IMR-90 (cell line): ENCODE results near the gene ACAP2. TPM values are rescaled to one million over a fixed set of nuclear protein-coding genes. Genes with fewer than 3 reads are reported as not detected.

ENCODE experiments used
- ATAC-seq: fragments of 200-7000 bp; cut with Tn5 transposase; 2 replicates; pipeline ENCODE4 v1.9.1; 2020; ENCODE audit warnings: low read depth, mild to moderate bottlenecking, moderate library complexity
- BruUV-seq: library from RNA; stranded (reverse); fragments of 400-500 nt; replicated peaks from 2 replicates; lab custom pipeline; 2021; lab: Mats Ljungman, UMichigan
- CTCF ChIA-PET: fragments of 300-600 bp; formaldehyde crosslinking; extraction: SDS; loops from one replicate; lab custom pipeline; 2021; ENCODE audit warnings: antibody characterized with exemption; lab: Yijun Ruan, JAX
- POLR2A ChIA-PET: fragments of 300-600 bp; sonication (Branson Sonifier 250); formaldehyde crosslinking; loops from one replicate; lab custom pipeline; 2022; ENCODE audit warnings: antibody characterized with exemption; ENCODE audit not compliant: unreplicated experiment; lab: Charles Lee
- DNase-seq: peaks from one replicate; pipeline ENCODE4 v3.0.0; 2013
- H2AFZ ChIP-seq: replicated peaks from 2 replicates; pipeline ENCODE3; 2013; ENCODE audit warnings: low read length, mild to moderate bottlenecking; ENCODE audit not compliant: poor library complexity
- H2AK5ac ChIP-seq: 2 replicates; pipeline ENCODE4 v1.6.1; 2013; ENCODE audit warnings: low read depth, low read length, inconsistent platforms
- H2AK9ac ChIP-seq: replicated peaks from 2 replicates; pipeline ENCODE3; 2013; ENCODE audit warnings: mild to moderate bottlenecking, low read depth, low read length, moderate library complexity; ENCODE audit not compliant: poor library complexity
- H2BK120ac ChIP-seq: 2 replicates; pipeline ENCODE4 v1.6.1; 2013; ENCODE audit warnings: low read depth, low read length, inconsistent platforms
- H2BK15ac ChIP-seq: 3 replicates; pipeline ENCODE4 v1.6.1; 2013; ENCODE audit warnings: low read depth, low read length, inconsistent platforms
- H2BK20ac ChIP-seq: 2 replicates; pipeline ENCODE4 v1.6.1; 2013; ENCODE audit warnings: low read depth, mild to moderate bottlenecking, inconsistent platforms, low read length, moderate library complexity
- H2BK5ac ChIP-seq: 2 replicates; pipeline ENCODE4 v1.6.1; 2013; ENCODE audit warnings: mild to moderate bottlenecking, low read depth, low read length, inconsistent platforms; ENCODE audit not compliant: poor library complexity, severe bottlenecking
- H3K14ac ChIP-seq: replicated peaks from 2 replicates; pipeline ENCODE4 v1.6.1; 2013; ENCODE audit warnings: low read depth, low read length, inconsistent platforms
- H3K18ac ChIP-seq: 2 replicates; pipeline ENCODE4 v1.6.1; 2013; ENCODE audit warnings: low read depth, low read length, control low read depth
- H3K23ac ChIP-seq: 2 replicates; pipeline ENCODE4 v1.6.1; 2013; ENCODE audit warnings: low read depth, low read length, inconsistent platforms
- H3K27ac ChIP-seq: 2 replicates; pipeline ENCODE4 v1.5.1; 2013; ENCODE audit warnings: mild to moderate bottlenecking, control low read depth, low read length; ENCODE audit not compliant: insufficient read depth
- H3K27me3 ChIP-seq: 2 replicates; pipeline ENCODE4 v1.6.1; 2013; ENCODE audit warnings: low read length; ENCODE audit not compliant: control insufficient read depth, insufficient read depth
- H3K36me3 ChIP-seq: 2 replicates; pipeline ENCODE4 v1.6.1; 2013; ENCODE audit warnings: low read length, mixed read lengths; ENCODE audit not compliant: control insufficient read depth, insufficient read depth
- H3K4ac ChIP-seq: 2 replicates; pipeline ENCODE4 v1.6.1; 2013; ENCODE audit warnings: low read depth, low read length, inconsistent platforms
- H3K4me1 ChIP-seq: 2 replicates; pipeline ENCODE4 v1.6.1; 2013; ENCODE audit warnings: low read length, mixed read lengths; ENCODE audit not compliant: control insufficient read depth, insufficient read depth
- H3K4me2 ChIP-seq: 2 replicates; pipeline ENCODE4 v1.6.1; 2013; ENCODE audit warnings: low read depth, mild to moderate bottlenecking, control low read depth, low read length, moderate library complexity
- H3K4me3 ChIP-seq: 2 replicates; pipeline ENCODE4 v1.5.1; 2013; ENCODE audit warnings: low read depth, mild to moderate bottlenecking, control low read depth, low read length, moderate library complexity; ENCODE audit not compliant: insufficient read depth
- H3K56ac ChIP-seq: 2 replicates; pipeline ENCODE4 v1.6.1; 2013; ENCODE audit warnings: low read length, inconsistent platforms; ENCODE audit not compliant: insufficient read depth; ENCODE audit errors: extremely low read depth
- H3K79me1 ChIP-seq, 2 experiments: 2 replicates each; pipeline ENCODE4 v1.6.1; 2013; ENCODE audit warnings: low read length in 2 of 2, inconsistent platforms in 1 of 2, low read depth in 1 of 2
- H3K9ac ChIP-seq: 2 replicates; pipeline ENCODE4 v1.6.1; 2013; ENCODE audit warnings: low read depth, low read length, control low read depth
- H3K9me1 ChIP-seq: 2 replicates; pipeline ENCODE4 v1.6.1; 2013; ENCODE audit warnings: low read length, inconsistent platforms; ENCODE audit not compliant: insufficient read depth
- H3K9me3 ChIP-seq: 2 replicates; pipeline ENCODE4 v1.6.1; 2013; ENCODE audit warnings: low read length; ENCODE audit not compliant: control insufficient read depth, insufficient read depth
- H4K20me1 ChIP-seq: 2 replicates; pipeline ENCODE4 v1.6.1; 2013; ENCODE audit warnings: low read length, inconsistent platforms; ENCODE audit not compliant: insufficient read depth
- H4K5ac ChIP-seq: 2 replicates; pipeline ENCODE4 v1.6.1; 2013; ENCODE audit warnings: mild to moderate bottlenecking, low read depth, low read length, control low read depth
- H4K8ac ChIP-seq, 2 experiments: 2 replicates each; pipeline ENCODE4 v1.6.1; 2013; ENCODE audit warnings: low read depth in 2 of 2, low read length in 2 of 2, control low read depth in 1 of 2, inconsistent platforms in 1 of 2
- H4K91ac ChIP-seq: 2 replicates; pipeline ENCODE4 v1.6.1; 2013; ENCODE audit warnings: low read depth, low read length, inconsistent platforms; ENCODE audit not compliant: insufficient read depth
- BHLHE40 ChIP-seq: fragments of 150-350 bp; IDR thresholded peaks from 2 replicates; pipeline ENCODE4 v1.6.1; 2016; ENCODE audit warnings: mild to moderate bottlenecking, low read depth, low read length
- FOS ChIP-seq: fragments of 150-350 bp; IDR thresholded peaks from 2 replicates; pipeline ENCODE4 v1.6.1; 2016; ENCODE audit warnings: low read depth, low read length
- MAFK ChIP-seq: IDR thresholded peaks from 2 replicates; pipeline ENCODE4 v1.6.1; 2012; ENCODE audit warnings: low read depth, low read length, improper control_type of control experiment
- MXI1 ChIP-seq: IDR thresholded peaks from 2 replicates; pipeline ENCODE4 v1.6.1; 2012; ENCODE audit warnings: low read depth, mild to moderate bottlenecking, low read length, moderate library complexity, borderline replicate concordance
- RAD21 ChIP-seq: IDR thresholded peaks from 2 replicates; pipeline ENCODE4 v1.6.1; 2012; ENCODE audit warnings: low read length, improper control_type of control experiment
- RFX5 ChIP-seq: IDR thresholded peaks from 2 replicates; pipeline ENCODE4 v1.8.0; 2012; ENCODE audit warnings: low read depth, mild to moderate bottlenecking, low read length, moderate library complexity
- SMC3 ChIP-seq: fragments of 150-350 bp; IDR thresholded peaks from 2 replicates; pipeline ENCODE4 v1.6.1; 2016; ENCODE audit warnings: low read depth, mild to moderate bottlenecking, antibody characterized with exemption, low read length, moderate library complexity
- WGBS, 2 experiments: methylation state at CpG; one replicate each; pipeline versions ENCODE4 v1.1.5 to v1.1.7; 2013; ENCODE audit warnings: missing lambda C conversion rate in 2 of 2; ENCODE audit not compliant: insufficient read length in 1 of 2; ENCODE audit errors: extremely low coverage in 2 of 2; 5-methylcytosine and 5-hydroxymethylcytosine counted together
- dilution Hi-C: fragments of 300-500 bp; cut with HindIII; formaldehyde crosslinking; loops from one replicate; pipeline ENCODE4 v1.14.3; 2018; ENCODE audit warnings: low sequenced_read_pairs; ENCODE audit not compliant: unreplicated experiment
- in situ Hi-C: fragments of 300-500 bp; cut with MboI; formaldehyde crosslinking; loops from 3 replicates; pipeline ENCODE4 v1.14.3; 2019; ENCODE audit warnings: low sequenced_read_pairs, inconsistent platforms, mixed read lengths
- intact Hi-C: fragments of 100-400 bp; cut with micrococcal nuclease; formaldehyde crosslinking; loops from 2 replicates; pipeline ENCODE4 v1.10.0; 2022
- polyA plus RNA-seq, 3 experiments: library from polyadenylated mRNA; depleted of rRNA; stranded (reverse); fragments of >200 nt; gene quantifications; 2 replicates each; pipeline ENCODE4 v1.2.3, GENCODE V29; 2012; ENCODE audit warnings: low replicate concordance in 1 of 3
- total RNA-seq: library from RNA; depleted of rRNA; stranded (reverse); fragments of >200 nt; gene quantifications from 2 replicates; pipeline ENCODE4 v1.2.3, GENCODE V29; 2012
- TF ChIP-seq, protein P1 (sequence below): fragments of 150-350 bp; IDR thresholded peaks from 2 replicates; pipeline ENCODE4 v1.6.1; 2016; ENCODE audit warnings: low read depth, mild to moderate bottlenecking, low read length, moderate library complexity, borderline replicate concordance
- TF ChIP-seq, protein P2 (sequence below): fragments of 150-350 bp; IDR thresholded peaks from 2 replicates; pipeline ENCODE4 v1.6.1; 2017; ENCODE audit warnings: mild to moderate bottlenecking, antibody characterized with exemption, low read length, low read depth

ACAP2 gene
- total and polyA plus RNA-seq, 2 of the 4 experiments (the other 2 are of a cell fraction) = 11.9 to 35.1 TPM

DNA sequence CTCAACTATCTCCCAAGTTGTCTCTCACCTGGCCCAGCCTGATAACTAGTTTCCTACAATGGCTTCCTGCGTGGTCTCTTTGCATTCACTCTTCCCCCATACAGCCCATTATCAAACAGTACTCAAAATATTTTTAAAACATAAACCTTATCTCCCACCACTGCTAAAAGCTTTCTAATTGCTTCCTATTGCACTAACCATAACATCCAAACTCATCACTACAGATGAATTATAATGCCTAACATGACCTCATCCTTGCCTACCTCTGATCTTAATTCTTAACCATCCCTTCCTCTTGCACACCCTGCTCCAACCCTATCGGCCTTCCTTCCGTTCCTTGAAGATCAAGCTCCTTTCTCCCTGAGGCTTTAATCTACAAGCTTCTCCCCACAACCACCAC, 17.0 kb downstream of the ACAP2 start:
- in situ Hi-C loops (loop anchor here (10.0 kb wide), 1 partner anchor 131 kb away; no protein-coding TSS in a partner anchor), dilution Hi-C loops (no loop called here), intact Hi-C loops (no loop called here)
- Histone ChIP-seq H3K9me1 (peaks cover 6% of the 10 kb centered on the region; the same call in 1 of the 2 replicates), H3K79me1 (peaks cover 23 to 58% of the 10 kb centered on the region in 2 experiments), H3K56ac (no peak overlapping the region), H3K9me3 (no peaks in the 10 kb centered on the region), H3K27me3 (no peaks in the 10 kb centered on the region), H4K91ac (no peak overlapping the region), H2BK15ac (no peak overlapping the region), H3K18ac (no peak overlapping the region), H3K4ac (no peak overlapping the region), H2BK120ac (no peak overlapping the region), H4K5ac (no peak overlapping the region), H3K4me1 (peaks cover 2% of the 10 kb centered on the region; the same call in 1 of the 2 replicates), H3K4me3 (no peak overlapping the region), H2BK5ac (no peak overlapping the region), H4K20me1 (peaks cover 46% of the 10 kb centered on the region), H3K23ac (no peak overlapping the region; the same call in 1 of the 2 replicates), H3K4me2 (no peak overlapping the region), H2AK5ac (no peak overlapping the region), H3K9ac (no peak overlapping the region), H4K8ac (no peak overlapping the region), H3K27ac (no peak overlapping the region), H2AFZ (peak overlapping the region; percentile 40), H2BK20ac (no peak overlapping the region), H3K36me3 (no peaks in the 10 kb centered on the region), H3K14ac (no peak overlapping the region), H2AK9ac (no peak overlapping the region)
- TF ChIP-seq RFX5 (no peak), FOS (no peak), MXI1 (no peak), MAFK (no peak), RAD21 (no peak), BHLHE40 (no peak), SMC3 (no peak)
- TF ChIP-seq, protein P1, sequence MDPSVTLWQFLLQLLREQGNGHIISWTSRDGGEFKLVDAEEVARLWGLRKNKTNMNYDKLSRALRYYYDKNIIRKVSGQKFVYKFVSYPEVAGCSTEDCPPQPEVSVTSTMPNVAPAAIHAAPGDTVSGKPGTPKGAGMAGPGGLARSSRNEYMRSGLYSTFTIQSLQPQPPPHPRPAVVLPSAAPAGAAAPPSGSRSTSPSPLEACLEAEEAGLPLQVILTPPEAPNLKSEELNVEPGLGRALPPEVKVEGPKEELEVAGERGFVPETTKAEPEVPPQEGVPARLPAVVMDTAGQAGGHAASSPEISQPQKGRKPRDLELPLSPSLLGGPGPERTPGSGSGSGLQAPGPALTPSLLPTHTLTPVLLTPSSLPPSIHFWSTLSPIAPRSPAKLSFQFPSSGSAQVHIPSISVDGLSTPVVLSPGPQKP = no peak
- TF ChIP-seq, protein P2, sequence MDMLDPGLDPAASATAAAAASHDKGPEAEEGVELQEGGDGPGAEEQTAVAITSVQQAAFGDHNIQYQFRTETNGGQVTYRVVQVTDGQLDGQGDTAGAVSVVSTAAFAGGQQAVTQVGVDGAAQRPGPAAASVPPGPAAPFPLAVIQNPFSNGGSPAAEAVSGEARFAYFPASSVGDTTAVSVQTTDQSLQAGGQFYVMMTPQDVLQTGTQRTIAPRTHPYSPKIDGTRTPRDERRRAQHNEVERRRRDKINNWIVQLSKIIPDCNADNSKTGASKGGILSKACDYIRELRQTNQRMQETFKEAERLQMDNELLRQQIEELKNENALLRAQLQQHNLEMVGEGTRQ = no peak
- no peak for DNase-seq
- no peak for ATAC-seq
- POLR2A ChIA-PET = no interaction called here
- no TSS peak for BruUV-seq
- WGBS, 2 experiments = 81% methylated on average over 2 of the region's 3 CpGs; no CpG with 5 or more reads in 1 of the 2 experiments
- CTCF ChIA-PET = no interaction called here
